ENCODE measurements around the gene WFDC5.
"Not testable (repeated sequence)": the region's sequence is repeated elsewhere in the genome, so short reads cannot be mapped to it uniquely, and the experiment has no call there.

WFDC5 gene

GRCh38 chr20:45077559-45077958, 37.4 kb downstream of the WFDC5 start:
- DNase-seq (ENCODE audit: low read depth in 1 of 2, low spot score in 1 of 2): no peak
- in situ Hi-C loops (cut with HindIII; ENCODE audit: low pct_unique_long_range_greater_than_20kb, low sequenced_read_pairs): no loop called here
- no peak for TF ChIP-seq JUND (IDR thresholded peaks at IDR 0.05; ENCODE audit: low read depth)

- DNase-seq (ENCODE audit: low read depth in 1 of 2, low spot score in 1 of 2): no peak
- in situ Hi-C loops (cut with HindIII; ENCODE audit: low pct_unique_long_range_greater_than_20kb, low sequenced_read_pairs): no loop called here
- TF ChIP-seq JUND (IDR thresholded peaks at IDR 0.05; ENCODE audit: low read depth): no peak
Observed at GRCh38 chr20:45073221-45073620, 41.8 kb downstream of the WFDC5 start.

GRCh38 chr20:45072066-45072465, 42.9 kb downstream of the WFDC5 start:
- no peak for DNase-seq (ENCODE audit: low read depth in 1 of 2, low spot score in 1 of 2)
- TF ChIP-seq JUND (IDR thresholded peaks at IDR 0.05; ENCODE audit: low read depth): no peak
- in situ Hi-C loops (cut with HindIII; ENCODE audit: low pct_unique_long_range_greater_than_20kb, low sequenced_read_pairs): no loop called here

GRCh38 chr20:45070932-45071632, 43.9 kb downstream of the WFDC5 start:
- no peak for DNase-seq (ENCODE audit: low read depth in 1 of 2, low spot score in 1 of 2)
- no peak for TF ChIP-seq JUND (IDR thresholded peaks at IDR 0.05; ENCODE audit: low read depth)
- in situ Hi-C loops (cut with HindIII; ENCODE audit: low pct_unique_long_range_greater_than_20kb, low sequenced_read_pairs): no loop called here

- in situ Hi-C loops (cut with HindIII; ENCODE audit: low pct_unique_long_range_greater_than_20kb, low sequenced_read_pairs): no loop called here
- no peak for TF ChIP-seq JUND (IDR thresholded peaks at IDR 0.05; ENCODE audit: low read depth)
- no peak for DNase-seq (ENCODE audit: low read depth in 1 of 2, low spot score in 1 of 2)
Observed at GRCh38 chr20:45069261-45069660, 45.7 kb downstream of the WFDC5 start.

GRCh38 chr20:45067558-45067957, 47.4 kb downstream of the WFDC5 start:
- in situ Hi-C loops (cut with HindIII; ENCODE audit: low pct_unique_long_range_greater_than_20kb, low sequenced_read_pairs): no loop called here
- no peak for TF ChIP-seq JUND (IDR thresholded peaks at IDR 0.05; ENCODE audit: low read depth)

GRCh38 chr20:45067087-45067486, 47.9 kb downstream of the WFDC5 start:
- peak in 1 of 2 experiments; percentile 15 for DNase-seq (ENCODE audit: low read depth in 1 of 2, low spot score in 1 of 2)
- in situ Hi-C loops (cut with HindIII; ENCODE audit: low pct_unique_long_range_greater_than_20kb, low sequenced_read_pairs): no loop called here
- no peak for TF ChIP-seq JUND (IDR thresholded peaks at IDR 0.05; ENCODE audit: low read depth)

More at GRCh38 chr20:45067558-45067957, 47.4 kb downstream of the WFDC5 start:
- DNase-seq (ENCODE audit: low read depth in 1 of 2, low spot score in 1 of 2): no peak

- DNase-seq (ENCODE audit: low read depth in 1 of 2, low spot score in 1 of 2): no peak
- in situ Hi-C loops (cut with HindIII; ENCODE audit: low pct_unique_long_range_greater_than_20kb, low sequenced_read_pairs): no loop called here
- TF ChIP-seq JUND (IDR thresholded peaks at IDR 0.05; ENCODE audit: low read depth): no peak
Observed at GRCh38 chr20:45066372-45066771, 48.6 kb downstream of the WFDC5 start.

GRCh38 chr20:45064812-45065211, 50.2 kb downstream of the WFDC5 start:
- in situ Hi-C loops (cut with HindIII; ENCODE audit: low pct_unique_long_range_greater_than_20kb, low sequenced_read_pairs): no loop called here
- TF ChIP-seq JUND (IDR thresholded peaks at IDR 0.05; ENCODE audit: low read depth): no peak

GRCh38 chr20:45063107-45063506, 51.9 kb downstream of the WFDC5 start:
- in situ Hi-C loops (cut with HindIII; ENCODE audit: low pct_unique_long_range_greater_than_20kb, low sequenced_read_pairs); DNase-seq (ENCODE audit: low read depth in 1 of 2, low spot score in 1 of 2): not testable (repeated sequence)

More at GRCh38 chr20:45064812-45065211, 50.2 kb downstream of the WFDC5 start:
- DNase-seq (ENCODE audit: low read depth in 1 of 2, low spot score in 1 of 2): no peak

GRCh38 chr20:45061244-45061643, 53.7 kb downstream of the WFDC5 start:
- no peak for DNase-seq (ENCODE audit: low read depth in 1 of 2, low spot score in 1 of 2)
- in situ Hi-C loops (cut with HindIII; ENCODE audit: low pct_unique_long_range_greater_than_20kb, low sequenced_read_pairs): no loop called here
- TF ChIP-seq JUND (IDR thresholded peaks at IDR 0.05; ENCODE audit: low read depth): no peak

GRCh38 chr20:45060294-45060693, 54.7 kb downstream of the WFDC5 start:
- DNase-seq (ENCODE audit: low read depth in 1 of 2, low spot score in 1 of 2): no peak
- no peak for TF ChIP-seq JUND (IDR thresholded peaks at IDR 0.05; ENCODE audit: low read depth)
- in situ Hi-C loops (cut with HindIII; ENCODE audit: low pct_unique_long_range_greater_than_20kb, low sequenced_read_pairs): no loop called here
